GM23248 (cell line): ENCODE data around the gene KRT83. TPM values are rescaled to one million over a fixed set of nuclear protein-coding genes. Genes with fewer than 3 reads are reported as not detected.
"Not testable (repeated sequence)": the region's sequence is repeated elsewhere in the genome, so short reads cannot be mapped to it uniquely, and the experiment has no call there.

Experiments
- DNase-seq: peaks from one replicate; pipeline ENCODE4 v3.0.0-alpha.2; 2015
- H2AFZ ChIP-seq: fragments of 200-600 bp; sonication (generic); 2 replicates; pipeline ENCODE4 v1.6.1; 2016; ENCODE audit warnings: antibody characterized with exemption
- H3F3A ChIP-seq: fragments of 200-600 bp; sonication (generic); 2 replicates; pipeline ENCODE4 v1.6.1; 2016; ENCODE audit warnings: mild to moderate bottlenecking, antibody characterized with exemption, mixed run types; ENCODE audit not compliant: insufficient read depth
- H3K27ac ChIP-seq: fragments of 200-600 bp; sonication (generic); 2 replicates; pipeline ENCODE4 v1.5.1; 2016; ENCODE audit warnings: mild to moderate bottlenecking
- H3K27me3 ChIP-seq: fragments of 200-600 bp; sonication (generic); replicated peaks from 2 replicates; pipeline ENCODE4 v1.6.1; 2016; ENCODE audit warnings: mild to moderate bottlenecking; ENCODE audit not compliant: insufficient read depth
- H3K36me3 ChIP-seq: fragments of 200-600 bp; sonication (generic); 2 replicates; pipeline ENCODE4 v1.6.1; 2016; ENCODE audit warnings: low read depth, mild to moderate bottlenecking
- H3K4me1 ChIP-seq: fragments of 200-600 bp; sonication (generic); 2 replicates; pipeline ENCODE4 v1.6.1; 2016; ENCODE audit warnings: mild to moderate bottlenecking; ENCODE audit not compliant: insufficient read depth
- H3K4me2 ChIP-seq: fragments of 200-600 bp; sonication (generic); one replicate; pipeline ENCODE4 v1.6.1; 2016; ENCODE audit warnings: mild to moderate bottlenecking; ENCODE audit not compliant: unreplicated experiment
- H3K4me3 ChIP-seq: fragments of 200-600 bp; sonication (generic); 2 replicates; pipeline ENCODE4 v1.5.1; 2016; ENCODE audit warnings: mild to moderate bottlenecking
- H3K79me2 ChIP-seq: fragments of 200-600 bp; sonication (generic); 2 replicates; pipeline ENCODE4 v1.6.1; 2016; ENCODE audit warnings: mild to moderate bottlenecking; ENCODE audit not compliant: insufficient read depth
- H3K9ac ChIP-seq: fragments of 200-600 bp; sonication (generic); 2 replicates; pipeline ENCODE4 v1.6.1; 2016; ENCODE audit warnings: mild to moderate bottlenecking
- H3K9me2 ChIP-seq: fragments of 200-600 bp; sonication (generic); 2 replicates; pipeline ENCODE4 v1.6.1; 2016; ENCODE audit warnings: mixed run types, mild to moderate bottlenecking, moderate library complexity; ENCODE audit not compliant: insufficient read depth
- H3K9me3 ChIP-seq: fragments of 200-600 bp; sonication (generic); one replicate; pipeline ENCODE4 v1.6.1; 2017; ENCODE audit warnings: low read depth
- H4K20me1 ChIP-seq: fragments of 200-600 bp; sonication (generic); 2 replicates; pipeline ENCODE4 v1.6.0; 2016; ENCODE audit not compliant: insufficient read depth
- EZH2 ChIP-seq: fragments of 200-600 bp; sonication (generic); IDR thresholded peaks from 2 replicates; pipeline ENCODE4 v1.6.1; 2018; ENCODE audit warnings: antibody characterized with exemption, mild to moderate bottlenecking; ENCODE audit not compliant: insufficient read depth, poor library complexity, severe bottlenecking
- EZH2phosphoT487 ChIP-seq: fragments of 200-600 bp; sonication (generic); IDR thresholded peaks from 2 replicates; pipeline ENCODE4 v1.6.1; 2018; ENCODE audit warnings: antibody characterized with exemption, moderate library complexity, mild to moderate bottlenecking, low read depth; ENCODE audit not compliant: insufficient read depth
- WGBS, 2 experiments: methylation state at CpG; one replicate each; pipeline ENCODE4 v1.1.6; 2015 to 2017; ENCODE audit warnings: low lambda C conversion rate in 2 of 2, low coverage in 1 of 2; ENCODE audit errors: missing lambda C conversion rate in 2 of 2; 5-methylcytosine and 5-hydroxymethylcytosine counted together
- in situ Hi-C: fragments of 300-500 bp; cut with MboI; formaldehyde crosslinking; loops from 2 replicates; pipeline ENCODE4 v1.15.0; 2020
- polyA plus RNA-seq: library from polyadenylated mRNA; unstranded; fragments of >200 nt; fragmentation: Nextera tagmentation; extraction: Ambion mirVana; gene quantifications from 2 replicates; pipeline ENCODE4 v1.2.1, GENCODE V29; 2016
- total RNA-seq: library from RNA; depleted of rRNA; stranded (reverse); fragments of >200 nt; shearing (Covaris generic); gene quantifications from 2 replicates; pipeline ENCODE4 v1.2.3, GENCODE V29; 2014

Gene KRT83
- total and polyA plus RNA-seq, 2 experiments from 2014 or later, result not detected

DNA sequence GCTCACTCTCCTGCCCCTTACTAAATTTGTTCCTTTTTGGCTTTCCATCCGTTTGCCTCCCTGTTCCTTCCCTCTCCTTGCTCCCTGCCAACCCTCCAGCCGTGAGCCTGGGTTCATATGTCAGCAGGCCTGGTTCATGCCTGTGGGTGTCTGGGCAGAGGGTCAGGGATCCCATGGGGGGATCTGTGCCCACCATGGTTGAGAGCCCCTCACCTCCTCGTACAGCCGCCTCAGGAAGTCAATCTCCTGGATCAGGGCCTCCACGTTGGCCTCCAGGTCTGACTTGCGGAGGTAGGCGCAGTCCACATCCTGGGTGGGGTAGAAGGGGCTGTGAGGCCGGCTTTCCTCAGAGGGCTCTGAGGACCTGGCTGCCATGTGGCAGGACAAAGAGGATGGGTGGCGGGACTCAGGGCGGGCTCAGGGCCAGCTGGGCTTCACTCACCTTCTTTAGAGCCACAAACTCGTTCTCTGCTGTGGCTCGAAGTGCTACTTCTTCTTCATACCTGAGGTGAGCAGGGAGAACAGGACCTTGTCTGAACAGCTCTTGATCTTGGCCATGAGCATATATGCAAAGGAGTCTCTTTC lies 3.6 kb downstream of the KRT83 start:
- DNase-seq, result no peak
- TF ChIP-seq EZH2 (no peak), EZH2phosphoT487 (no peak)
- Histone ChIP-seq H3K27ac (no peak overlapping the region), H4K20me1 (no peaks in the 10 kb centered on the region), H3K36me3 (no peaks in the 10 kb centered on the region), H3K9ac (no peak overlapping the region), H3K9me2 (no peaks in the 10 kb centered on the region), H3K4me3 (no peak overlapping the region), H3K27me3 (peaks cover 29% of the 10 kb centered on the region), H3F3A (no peaks in the 10 kb centered on the region), H3K9me3 (no peaks in the 10 kb centered on the region), H3K4me1 (no peaks in the 10 kb centered on the region), H3K79me2 (no peaks in the 10 kb centered on the region), H2AFZ (no peak overlapping the region), H3K4me2 (no peak overlapping the region)
- in situ Hi-C loops, result no loop called here
- WGBS, 2 experiments, result 62 to 69% methylated on average over 12 of the region's 12 CpGs

DNA sequence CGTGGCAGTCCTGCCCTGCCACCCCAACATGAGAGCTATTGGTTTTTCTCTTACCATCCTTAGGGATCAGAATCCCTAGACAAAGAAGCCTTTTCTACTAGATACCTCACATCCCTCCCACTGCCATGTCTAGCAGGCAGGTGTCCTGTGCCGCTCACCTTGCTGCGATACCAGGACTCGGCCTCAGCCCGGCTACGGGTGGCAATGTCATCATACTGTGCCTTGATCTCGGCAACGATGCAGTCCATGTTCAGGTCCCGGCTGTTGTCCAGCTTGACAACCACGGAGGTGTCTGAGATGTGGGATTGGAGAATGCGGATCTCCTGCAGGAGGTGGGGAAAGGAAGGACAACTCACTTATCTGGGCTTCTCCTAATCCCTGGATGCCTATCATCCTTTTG lies 4.5 kb downstream of the KRT83 start:
- no peaks in the 10 kb centered on the region for H3F3A ChIP-seq
- H3K4me2 ChIP-seq, result no peak overlapping the region
- H2AFZ ChIP-seq, result no peak overlapping the region
- in situ Hi-C loops, result no loop called here
- 85 to 86% methylated on average over 11 of the region's 11 CpGs for WGBS, 2 experiments
- no peak overlapping the region for H3K27ac ChIP-seq
- no peak for TF ChIP-seq EZH2
- TF ChIP-seq EZH2phosphoT487, result no peak
- DNase-seq, result no peak
- H4K20me1 ChIP-seq, result no peaks in the 10 kb centered on the region
- H3K4me3 ChIP-seq, result no peak overlapping the region
- no peaks in the 10 kb centered on the region for H3K9me2 ChIP-seq
- H3K27me3 ChIP-seq, result peaks cover 22% of the 10 kb centered on the region
- no peaks in the 10 kb centered on the region for H3K9me3 ChIP-seq
- no peaks in the 10 kb centered on the region for H3K36me3 ChIP-seq
- H3K79me2 ChIP-seq, result no peaks in the 10 kb centered on the region
- no peak overlapping the region for H3K9ac ChIP-seq
- peaks cover under 1% of the 10 kb centered on the region for H3K4me1 ChIP-seq

DNA sequence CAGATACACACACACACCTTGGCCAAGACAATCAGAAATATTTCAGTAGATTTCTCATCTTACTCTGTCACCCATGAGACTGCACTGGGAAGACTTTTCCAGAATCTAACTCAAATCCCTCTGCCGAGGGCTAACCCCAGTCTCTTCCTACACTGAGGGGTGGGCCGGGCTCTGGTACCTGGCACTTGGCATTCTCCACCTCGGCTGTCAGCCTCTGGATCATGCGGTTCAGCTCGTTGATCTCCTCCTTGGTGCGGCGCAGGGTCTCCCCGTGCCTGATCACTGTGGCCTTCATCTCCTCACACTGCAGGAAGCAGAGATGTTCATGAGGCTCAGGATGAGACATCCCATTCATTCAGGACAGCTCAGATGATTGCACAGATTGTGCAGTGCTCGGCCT lies 4.9 kb downstream of the KRT83 start:
- no peak for DNase-seq
- H4K20me1 ChIP-seq, result no peaks in the 10 kb centered on the region
- WGBS, 2 experiments, result 81 to 82% methylated on average over 9 of the region's 9 CpGs
- no peak overlapping the region for H2AFZ ChIP-seq
- H3K27ac ChIP-seq, result no peak overlapping the region
- TF ChIP-seq EZH2, result no peak
- no peak for TF ChIP-seq EZH2phosphoT487
- peaks cover 19% of the 10 kb centered on the region for H3K27me3 ChIP-seq
- H3K9ac ChIP-seq, result no peak overlapping the region
- no peaks in the 10 kb centered on the region for H3K9me2 ChIP-seq
- H3K79me2 ChIP-seq, result no peaks in the 10 kb centered on the region
- H3K4me3 ChIP-seq, result no peak overlapping the region
- H3F3A ChIP-seq, result no peaks in the 10 kb centered on the region
- peaks cover 5% of the 10 kb centered on the region for H3K4me1 ChIP-seq
- H3K36me3 ChIP-seq, result no peaks in the 10 kb centered on the region
- H3K4me2 ChIP-seq, result no peak overlapping the region
- in situ Hi-C loops, result no loop called here
- no peaks in the 10 kb centered on the region for H3K9me3 ChIP-seq

DNA sequence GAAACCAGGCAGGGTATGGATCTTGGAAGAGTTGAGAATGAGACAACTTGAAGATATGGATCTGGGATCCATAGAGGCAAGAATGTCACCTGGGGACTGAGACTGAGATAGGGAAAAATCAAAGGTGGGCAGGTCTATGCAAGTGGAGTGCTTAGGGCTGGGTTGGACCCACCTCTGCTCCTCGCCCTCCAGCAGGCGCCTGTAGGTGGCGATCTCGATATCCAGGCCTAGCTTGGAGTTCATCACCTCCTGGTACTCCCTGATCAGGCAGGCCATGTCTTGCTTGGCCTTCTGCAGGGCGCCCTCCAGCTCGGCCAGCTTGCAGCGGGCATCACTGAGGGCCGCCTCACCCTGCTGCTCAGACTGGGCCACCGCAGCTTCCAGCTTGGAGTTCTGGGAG lies 5.5 kb downstream of the KRT83 start:
- DNase-seq, H3K4me2 ChIP-seq, H4K20me1 ChIP-seq, H3K4me1 ChIP-seq, H3K9me3 ChIP-seq, H2AFZ ChIP-seq, in situ Hi-C loops, H3K9me2 ChIP-seq, H3K27ac ChIP-seq, H3K79me2 ChIP-seq, H3K9ac ChIP-seq, H3K36me3 ChIP-seq, H3K4me3 ChIP-seq, H3F3A ChIP-seq: not testable (repeated sequence)
- peaks cover 19% of the 10 kb centered on the region for H3K27me3 ChIP-seq
- 50 to 58% methylated on average over 9 of the region's 9 CpGs for WGBS, 2 experiments

DNA sequence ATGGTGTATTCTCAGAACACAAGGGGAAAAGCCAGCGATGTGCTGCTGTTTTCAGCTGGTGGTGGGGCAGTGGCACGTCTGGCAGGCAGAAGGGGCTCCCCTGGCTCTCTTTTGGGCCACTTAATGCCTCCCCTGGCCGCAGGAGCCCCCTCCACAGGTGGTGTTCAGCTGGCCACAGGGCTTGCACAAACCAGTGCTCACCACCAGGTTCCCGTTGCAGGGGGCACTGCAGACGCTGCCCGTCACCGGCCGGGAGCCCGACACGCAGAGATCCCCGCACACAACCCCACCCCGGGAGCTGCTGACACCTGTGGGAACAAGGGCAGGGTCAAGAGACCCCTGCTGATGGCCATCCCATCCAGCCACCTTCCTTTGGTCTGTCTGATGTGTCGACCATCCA lies 6.7 kb downstream of the KRT83 start:
- Histone ChIP-seq H3F3A (0 out of 2 replicates have a peak, but pooled peaks cover 4% of the 10 kb centered on the region), H3K9ac (no peak overlapping the region), H3K4me1 (peaks cover 9% of the 10 kb centered on the region), H3K9me2 (no peaks in the 10 kb centered on the region), H3K4me2 (no peak overlapping the region), H3K9me3 (no peaks in the 10 kb centered on the region), H3K27ac (no peak overlapping the region), H2AFZ (no peak overlapping the region), H3K27me3 (peaks cover 8% of the 10 kb centered on the region), H4K20me1 (no peaks in the 10 kb centered on the region), H3K4me3 (no peak overlapping the region), H3K79me2 (no peaks in the 10 kb centered on the region), H3K36me3 (no peaks in the 10 kb centered on the region)
- 79 to 82% methylated on average over 13 of the region's 13 CpGs for WGBS, 2 experiments
- in situ Hi-C loops, result no loop called here
- DNase-seq, result no peak
- TF ChIP-seq EZH2phosphoT487, result no peak
- no peak for TF ChIP-seq EZH2
